ENCODE measurements around the gene AGTR1. TPM values are rescaled to one million over a fixed set of nuclear protein-coding genes. Genes with fewer than 3 reads are reported as not detected.

AGTR1 gene
- total and polyA plus RNA-seq, 2 donors (not counting 3 experiments of a cell fraction or from before 2014, with no cell fraction given): not detected

GRCh38 chr3:148740291-148740690 is 42.6 kb downstream of the AGTR1 start:
- intact Hi-C loops (cut with micrococcal nuclease): no loop called here
- Histone ChIP-seq H3K4me2 (ENCODE audit: insufficient read depth, low read length) (no peak overlapping the region), H3K4me1 (ENCODE audit: control insufficient read depth, extremely low read depth, insufficient read depth, low read length) (no peaks in the 10 kb centered on the region), H3K9me1 (replicated peaks; ENCODE audit: control insufficient read depth, extremely low read depth, insufficient read depth, low read length) (no peaks in the 10 kb centered on the region), H3K27ac (ENCODE audit: insufficient read depth, low read depth, low read length) (no peak overlapping the region), H3K4me3 (replicated peaks in 1 of 3; ENCODE audit: insufficient read depth in 1 of 3, low read depth in 1 of 3, low read length in 3 of 3) (no peak overlapping the region), H3K9me3 (replicated peaks; ENCODE audit: control insufficient read depth, insufficient read depth, low read length) (no peaks in the 10 kb centered on the region), H3K36me3 (ENCODE audit: control insufficient read depth in 2 of 2, extremely low read depth in 1 of 2, insufficient read depth in 2 of 2, low read length in 2 of 2) (no peaks in the 10 kb centered on the region), H3K79me2 (ENCODE audit: control insufficient read depth, insufficient read depth, low read length) (no peaks in the 10 kb centered on the region), H3K9ac (replicated peaks; ENCODE audit: extremely low read depth, insufficient read depth, low read length) (no peak overlapping the region), H3K27me3 (ENCODE audit: control insufficient read depth in 2 of 2, insufficient read depth in 2 of 2, low read length in 2 of 2) (no peaks in the 10 kb centered on the region), H2AFZ (ENCODE audit: low read depth, low read length) (no peak overlapping the region), H4K20me1 (replicated peaks; ENCODE audit: control insufficient read depth, extremely low read depth, insufficient read depth, low read length) (no peaks in the 10 kb centered on the region)
- FAIRE-seq (no peak), DNase-seq (ENCODE audit: low read depth, low spot score) (no peak)
- no TSS peak for BruUV-seq (replicated peaks)
- CTCF ChIA-PET: no interaction called here
- dilution Hi-C loops (cut with MboI; ENCODE audit: extremely low pct_ligation_motif_present, low sequenced_read_pairs): no loop called here
- no peak for TF ChIP-seq MAX (IDR thresholded peaks at IDR 0.05; ENCODE audit: insufficient read depth, insufficient read length)
- TF ChIP-seq FOS (IDR thresholded peaks at IDR 0.05; ENCODE audit: borderline replicate concordance, insufficient read depth, low read length): no peak
- no peak for TF ChIP-seq POLR2AphosphoS5 (IDR thresholded peaks at IDR 0.05; ENCODE audit: insufficient read depth, low read depth, low read length)
- TF ChIP-seq CTCF (IDR thresholded peaks at IDR 0.05; ENCODE audit: extremely low read depth in 1 of 2, insufficient read depth in 1 of 2, low read depth in 1 of 2, low read length in 2 of 2): no peak
- TF ChIP-seq POLR2A (IDR thresholded peaks at IDR 0.05; ENCODE audit: low read depth, low read length): no peak
- TF ChIP-seq JUN (IDR thresholded peaks at IDR 0.05; ENCODE audit: borderline replicate concordance, insufficient read depth, insufficient read length, low read depth): no peak
- POLR2A ChIA-PET: no interaction called here

- Histone ChIP-seq H2AFZ (ENCODE audit: low read depth, low read length) (no peak overlapping the region), H3K9me3 (replicated peaks; ENCODE audit: control insufficient read depth, insufficient read depth, low read length) (no peaks in the 10 kb centered on the region), H3K27ac (ENCODE audit: insufficient read depth, low read depth, low read length) (no peak overlapping the region), H3K9ac (replicated peaks; ENCODE audit: extremely low read depth, insufficient read depth, low read length) (no peak overlapping the region), H4K20me1 (replicated peaks; ENCODE audit: control insufficient read depth, extremely low read depth, insufficient read depth, low read length) (no peaks in the 10 kb centered on the region), H3K9me1 (replicated peaks; ENCODE audit: control insufficient read depth, extremely low read depth, insufficient read depth, low read length) (no peaks in the 10 kb centered on the region), H3K27me3 (ENCODE audit: control insufficient read depth in 2 of 2, insufficient read depth in 2 of 2, low read length in 2 of 2) (no peaks in the 10 kb centered on the region), H3K4me3 (replicated peaks in 1 of 3; ENCODE audit: insufficient read depth in 1 of 3, low read depth in 1 of 3, low read length in 3 of 3) (no peak overlapping the region), H3K4me2 (ENCODE audit: insufficient read depth, low read length) (no peak overlapping the region), H3K4me1 (ENCODE audit: control insufficient read depth, extremely low read depth, insufficient read depth, low read length) (no peaks in the 10 kb centered on the region), H3K79me2 (ENCODE audit: control insufficient read depth, insufficient read depth, low read length) (no peaks in the 10 kb centered on the region), H3K36me3 (ENCODE audit: control insufficient read depth in 2 of 2, extremely low read depth in 1 of 2, insufficient read depth in 2 of 2, low read length in 2 of 2) (no peaks in the 10 kb centered on the region)
- FAIRE-seq (no peak), DNase-seq (ENCODE audit: low read depth, low spot score) (no peak)
- POLR2A ChIA-PET: no interaction called here
- BruUV-seq (replicated peaks): no TSS peak
- dilution Hi-C loops (cut with MboI; ENCODE audit: extremely low pct_ligation_motif_present, low sequenced_read_pairs) (no loop called here), intact Hi-C loops (cut with micrococcal nuclease) (no loop called here)
- TF ChIP-seq POLR2A (IDR thresholded peaks at IDR 0.05; ENCODE audit: low read depth, low read length): no peak
- no peak for TF ChIP-seq GATA2 (IDR thresholded peaks at IDR 0.05; ENCODE audit: insufficient read depth, insufficient read length, low read depth, low read length)
- TF ChIP-seq FOS (IDR thresholded peaks at IDR 0.05; ENCODE audit: borderline replicate concordance, insufficient read depth, low read length): no peak
- TF ChIP-seq JUN (IDR thresholded peaks at IDR 0.05; ENCODE audit: borderline replicate concordance, insufficient read depth, insufficient read length, low read depth): no peak
- TF ChIP-seq CTCF (IDR thresholded peaks at IDR 0.05; ENCODE audit: extremely low read depth in 1 of 2, insufficient read depth in 1 of 2, low read depth in 1 of 2, low read length in 2 of 2): no peak
- no peak for TF ChIP-seq POLR2AphosphoS5 (IDR thresholded peaks at IDR 0.05; ENCODE audit: insufficient read depth, low read depth, low read length)
- no peak for TF ChIP-seq EZH2 (IDR thresholded peaks at IDR 0.05; ENCODE audit: borderline replicate concordance, low read depth, low read length, severe bottlenecking)
- no peak for TF ChIP-seq MAX (IDR thresholded peaks at IDR 0.05; ENCODE audit: insufficient read depth, insufficient read length)
- TF ChIP-seq MYC (IDR thresholded peaks at IDR 0.05; ENCODE audit: low read depth, low read length): no peak
- CTCF ChIA-PET: interaction anchor here (1.2 to 1.6 kb wide), 3 partner anchors 9 to 14 kb away, joined by 3 to 6 read pairs (median 3); no protein-coding TSS in a partner anchor
Observed at GRCh38 chr3:148741219-148741618, 43.5 kb downstream of the AGTR1 start.

Data from endothelial cell of umbilical vein (primary cell).